Measurements from ENCODE around the gene DYNC1H1.

The DYNC1H1 gene

GRCh38 chr14:102035914-102036313 lies 71.5 kb downstream of the DYNC1H1 start:
- DNase-seq (ENCODE audit: low read depth), result no peak

GRCh38 chr14:102037686-102038085 lies 73.3 kb downstream of the DYNC1H1 start:
- DNase-seq (ENCODE audit: low read depth), result no peak

DNA sequence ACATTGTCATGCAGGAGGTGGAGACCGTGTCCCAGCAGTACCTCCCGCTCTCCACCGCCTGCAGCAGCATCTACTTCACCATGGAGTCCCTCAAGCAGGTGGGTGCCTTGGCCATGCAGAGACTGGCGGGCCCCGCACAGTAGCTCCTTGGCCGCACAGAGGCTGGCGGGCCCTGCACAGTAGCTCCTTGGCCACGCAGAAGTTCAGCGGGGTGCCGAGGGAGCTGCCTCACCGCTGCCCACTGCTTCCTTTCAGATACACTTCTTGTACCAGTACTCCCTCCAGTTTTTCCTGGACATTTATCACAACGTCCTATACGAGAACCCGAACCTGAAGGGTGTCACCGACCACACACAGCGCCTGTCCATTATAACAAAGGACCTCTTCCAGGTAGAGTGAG lies 74.8 kb downstream of the DYNC1H1 start:
- DNase-seq (ENCODE audit: low read depth), result no peak

GRCh38 chr14:102040153-102040552 lies 75.8 kb downstream of the DYNC1H1 start:
- no peak for DNase-seq (ENCODE audit: low read depth)

GRCh38 chr14:102042699-102043098 lies 78.3 kb downstream of the DYNC1H1 start:
- no peak for DNase-seq (ENCODE audit: low read depth)

DNA sequence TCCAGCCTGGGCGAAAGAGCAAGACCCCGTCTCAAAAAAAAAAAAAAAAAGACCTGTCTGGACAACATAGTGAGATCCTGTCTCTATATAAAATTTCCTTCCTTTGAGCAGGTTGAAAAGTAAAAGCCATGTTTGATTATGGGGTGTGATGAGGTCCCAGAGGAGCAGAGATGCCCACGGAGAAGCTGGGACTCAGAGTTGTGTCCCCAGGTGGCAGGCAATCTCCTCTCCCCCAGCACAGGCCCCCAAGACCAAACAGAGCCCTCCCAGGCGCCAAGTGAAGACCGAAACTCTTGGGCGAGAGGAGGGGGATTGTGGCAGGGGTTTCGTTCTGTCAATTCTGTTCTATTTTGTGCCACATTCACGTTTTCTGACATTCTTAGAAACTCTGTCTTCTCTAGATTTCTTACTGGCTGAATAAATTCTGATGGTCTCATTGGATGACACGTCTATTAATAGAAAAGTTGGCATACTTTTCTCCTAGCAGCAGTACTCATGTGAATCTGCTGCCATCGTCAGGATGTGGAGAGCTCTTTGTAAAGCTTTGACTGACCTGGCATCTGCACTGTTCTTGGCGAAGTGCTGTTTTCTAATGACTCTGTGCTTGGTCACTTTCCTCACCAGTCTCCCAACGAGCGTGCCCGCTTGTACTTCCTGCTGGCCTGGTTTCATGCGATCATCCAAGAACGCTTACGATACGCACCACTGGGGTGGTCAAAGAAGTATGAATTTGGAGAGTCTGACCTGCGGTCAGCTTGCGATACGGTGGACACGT lies 79.1 kb downstream of the DYNC1H1 start:
- DNase-seq (ENCODE audit: low read depth), result no peak

DNA sequence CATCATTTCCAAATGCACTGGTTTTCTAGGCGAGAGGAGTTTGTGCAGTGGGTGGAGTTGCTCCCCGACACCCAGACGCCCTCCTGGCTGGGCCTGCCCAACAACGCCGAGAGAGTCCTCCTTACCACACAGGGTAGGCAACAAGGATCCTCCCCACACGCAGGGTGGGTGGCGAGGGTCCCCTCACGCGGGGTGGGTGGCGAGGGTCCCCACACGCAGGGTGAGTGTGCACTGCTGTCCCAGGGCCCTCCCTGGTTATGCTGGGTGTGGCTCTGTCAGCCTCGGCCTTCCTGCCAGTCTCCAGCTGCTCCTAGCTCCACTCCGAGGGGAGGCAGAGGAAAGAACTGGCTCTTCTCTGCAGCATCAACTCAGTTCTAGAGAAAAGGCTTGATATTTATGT lies 80.2 kb downstream of the DYNC1H1 start:
- no peak for DNase-seq (ENCODE audit: low read depth)

- no peak for DNase-seq (ENCODE audit: low read depth)
Measured at GRCh38 chr14:102046337-102047278, 82.2 kb downstream of the DYNC1H1 start.

- DNase-seq (ENCODE audit: low read depth), result no peak
Measured at GRCh38 chr14:102047808-102048540, 83.6 kb downstream of the DYNC1H1 start.

- no peak for DNase-seq (ENCODE audit: low read depth)
Measured at GRCh38 chr14:102049258-102050025, 85.1 kb downstream of the DYNC1H1 start.

DNA sequence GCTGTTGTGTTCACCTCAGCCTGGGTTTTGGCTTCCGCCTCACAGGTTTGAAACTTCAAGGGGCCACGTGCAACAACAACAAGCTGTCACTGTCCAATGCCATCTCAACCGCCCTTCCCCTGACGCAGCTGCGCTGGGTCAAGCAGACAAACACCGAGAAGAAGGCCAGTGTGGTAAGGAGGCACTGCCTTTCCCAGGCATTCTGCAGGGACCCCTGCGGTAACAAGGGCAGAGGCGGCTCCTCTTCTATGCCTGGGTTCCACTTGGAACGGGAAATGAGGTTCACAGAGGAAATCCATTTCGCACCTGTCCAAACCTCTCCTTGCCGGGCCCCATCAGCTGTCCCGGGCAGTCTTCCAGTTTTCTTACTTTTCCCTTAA lies 85.6 kb downstream of the DYNC1H1 start:
- no peak for DNase-seq (ENCODE audit: low read depth)

DNA sequence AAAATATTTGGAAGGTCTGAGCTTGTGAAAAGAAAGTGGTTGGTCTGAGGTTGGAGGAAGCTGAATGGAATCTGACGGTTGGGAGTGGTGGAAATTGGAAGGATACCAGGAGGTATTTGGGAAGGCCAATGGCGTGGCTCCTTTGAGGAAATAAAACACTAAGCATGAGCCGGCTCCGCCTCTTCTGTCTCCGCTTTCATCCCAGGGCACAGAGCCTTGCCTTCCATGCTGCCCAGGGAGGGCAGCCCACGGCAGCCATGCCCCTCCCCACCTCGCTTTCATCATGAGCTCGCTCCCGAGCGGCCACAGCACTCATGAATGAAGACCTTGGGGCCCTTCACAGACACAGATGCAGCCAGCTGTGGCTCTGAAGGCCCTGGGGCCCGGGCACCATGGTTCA lies 86.3 kb downstream of the DYNC1H1 start:
- DNase-seq (ENCODE audit: low read depth), result no peak

- no peak for DNase-seq (ENCODE audit: low read depth)
Measured at GRCh38 chr14:102052522-102052921, 88.1 kb downstream of the DYNC1H1 start.

DNA sequence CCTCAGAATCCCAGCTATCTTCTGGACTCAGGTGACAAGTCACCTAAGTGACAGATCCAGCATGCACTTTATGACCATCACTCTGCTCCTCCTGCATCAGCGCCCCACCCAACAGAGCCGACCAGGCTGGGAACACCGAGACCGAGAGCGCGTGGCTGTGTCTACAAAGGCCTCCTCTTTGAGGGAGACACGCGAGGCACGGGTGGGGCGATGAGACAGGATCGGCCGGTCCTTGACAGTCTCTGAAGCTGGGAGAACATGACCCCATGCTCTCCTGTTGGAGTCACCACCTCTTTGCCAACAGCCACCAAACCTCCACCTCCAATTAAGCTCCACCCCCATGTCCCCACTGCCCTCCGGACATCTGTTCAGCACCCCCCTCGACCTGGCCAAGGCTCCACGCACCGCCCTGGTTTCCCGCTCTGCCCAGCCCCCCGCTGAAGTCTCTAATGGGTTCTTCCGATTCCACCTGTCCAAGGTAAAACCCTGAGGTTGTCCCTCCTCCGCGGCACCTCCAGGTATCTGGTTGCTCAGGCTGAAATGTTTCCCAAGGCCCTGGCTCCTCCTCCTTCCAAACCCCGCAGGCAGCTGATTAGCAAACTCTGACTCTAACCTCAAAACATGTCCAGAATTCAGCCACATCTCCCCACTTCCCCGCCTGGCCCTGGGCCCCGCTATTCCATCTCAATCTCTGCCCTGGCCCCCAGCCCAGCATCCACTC lies 91.0 kb downstream of the DYNC1H1 start:
- no peak for DNase-seq (ENCODE audit: low read depth)

- DNase-seq (ENCODE audit: low read depth), result no peak
Measured at GRCh38 chr14:102056694-102057442, 92.5 kb downstream of the DYNC1H1 start.

DNA sequence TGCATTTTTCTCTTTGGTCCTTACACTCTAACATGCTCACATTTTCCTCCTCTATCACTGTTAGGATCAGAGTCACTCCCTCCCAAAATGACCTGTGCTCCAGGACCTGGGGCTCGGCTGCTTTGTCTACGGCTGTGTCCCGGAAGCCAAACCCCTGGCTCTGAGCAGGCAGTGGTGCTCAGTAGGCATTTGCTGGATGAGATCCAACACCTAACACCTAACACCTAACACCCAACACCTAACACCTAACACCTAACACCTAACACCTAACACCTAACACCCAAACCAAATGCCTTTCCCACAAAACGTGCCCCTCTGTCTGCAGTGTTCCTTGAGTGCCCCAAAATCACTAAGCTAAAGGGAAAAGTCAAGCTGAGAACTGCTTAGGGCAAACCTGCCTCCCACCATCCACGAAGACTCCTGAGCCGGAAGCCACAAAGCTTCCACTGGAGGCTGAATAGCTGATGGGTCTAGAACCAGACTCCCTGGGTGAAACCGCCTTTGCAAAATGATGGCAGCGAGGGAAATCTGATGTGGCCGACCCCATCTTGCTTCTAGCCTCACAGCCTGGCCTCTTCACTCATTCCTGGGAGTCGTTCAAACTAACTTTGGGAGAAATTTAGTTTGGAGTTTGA lies 93.2 kb downstream of the DYNC1H1 start:
- no peak for DNase-seq (ENCODE audit: low read depth)

DNA sequence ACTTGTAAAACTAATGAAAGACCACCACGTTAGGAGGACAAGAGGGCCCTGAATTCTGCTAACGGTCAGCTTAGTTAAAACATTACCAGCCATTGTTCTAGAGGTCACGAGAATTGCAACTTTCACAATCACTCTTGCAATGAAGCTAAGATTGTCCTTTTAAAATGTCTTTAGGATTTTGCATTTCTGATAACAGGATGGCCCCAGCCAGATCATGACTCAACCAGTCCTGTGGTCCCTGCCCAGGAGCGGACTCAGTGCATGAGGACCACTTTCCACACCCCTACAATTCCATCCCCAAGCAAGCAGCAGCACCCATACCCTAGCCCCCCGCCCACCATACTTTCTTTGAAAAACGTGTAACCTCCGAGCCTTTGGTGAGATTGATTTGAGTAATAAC lies 93.8 kb downstream of the DYNC1H1 start:
- DNase-seq (ENCODE audit: low read depth), result no peak

DNA sequence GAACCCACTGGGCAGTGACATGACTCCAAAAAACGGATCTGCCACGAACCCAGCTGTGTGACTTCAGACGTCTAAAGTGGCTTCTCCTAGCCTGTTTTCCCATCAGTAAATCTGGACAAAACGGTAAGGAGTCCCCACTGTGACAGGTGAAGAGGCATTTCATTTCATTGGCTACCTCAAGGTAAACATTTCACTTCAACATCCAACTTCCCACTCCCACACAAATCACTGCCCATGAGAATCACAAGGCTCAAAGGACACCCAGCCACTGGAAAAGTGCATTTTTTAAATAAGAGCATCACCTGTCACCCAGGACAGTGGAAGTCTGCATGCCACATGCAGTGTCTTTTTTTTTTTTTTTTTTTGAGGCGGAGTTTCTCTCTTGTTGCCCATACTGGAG lies 94.6 kb downstream of the DYNC1H1 start:
- no peak for DNase-seq (ENCODE audit: low read depth)

DNA sequence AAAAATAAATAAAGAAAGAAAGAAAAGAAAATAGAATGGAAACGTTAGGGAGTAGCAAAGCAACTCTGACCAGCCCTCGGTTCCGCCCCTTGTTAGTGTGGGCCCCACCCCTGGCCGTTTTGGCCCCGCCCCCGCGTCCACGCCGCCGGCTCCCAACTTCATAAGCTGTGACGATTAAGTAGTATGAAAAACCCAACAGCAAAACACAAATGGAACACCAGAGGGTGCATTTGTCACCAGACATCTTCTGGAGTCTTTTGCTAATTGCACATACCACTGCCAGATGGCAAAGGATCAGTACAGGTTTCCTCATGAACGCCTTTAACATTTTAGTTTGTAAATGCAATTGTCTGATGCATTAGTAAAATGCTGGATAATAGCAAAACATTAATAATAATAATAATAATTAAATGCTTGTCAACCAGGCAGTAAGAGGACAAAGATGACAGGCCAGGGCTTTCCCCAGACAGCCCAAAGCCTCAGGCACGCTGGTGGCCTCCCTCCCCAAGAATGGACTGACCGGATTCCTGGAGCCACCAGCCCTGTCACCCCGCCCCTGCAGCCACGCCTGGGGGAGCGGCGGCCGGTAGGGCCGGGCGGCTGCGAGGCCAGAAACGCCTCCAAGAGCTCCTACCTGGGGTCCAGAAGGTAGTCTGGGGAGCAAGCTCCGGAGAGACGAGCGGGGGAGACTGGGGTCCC lies 98.9 kb downstream of the DYNC1H1 start:
- DNase-seq (ENCODE audit: low read depth), result peak; percentile 44
